Measurements from ENCODE around the gene AUTS2. TPM values are rescaled to one million over a fixed set of nuclear protein-coding genes. Genes with fewer than 3 reads are reported as not detected.

The AUTS2 gene
- total RNA-seq, 1 donor from 2014 or later, result 0.20 TPM

- DNase-seq (ENCODE audit: low read depth, low spot score), result no peak
Measured at GRCh38 chr7:69927461-69927860, 329.2 kb downstream of the AUTS2 start.

GRCh38 chr7:69928621-69929020, 330.3 kb downstream of the AUTS2 start:
- no peak for DNase-seq (ENCODE audit: low read depth, low spot score)

DNA sequence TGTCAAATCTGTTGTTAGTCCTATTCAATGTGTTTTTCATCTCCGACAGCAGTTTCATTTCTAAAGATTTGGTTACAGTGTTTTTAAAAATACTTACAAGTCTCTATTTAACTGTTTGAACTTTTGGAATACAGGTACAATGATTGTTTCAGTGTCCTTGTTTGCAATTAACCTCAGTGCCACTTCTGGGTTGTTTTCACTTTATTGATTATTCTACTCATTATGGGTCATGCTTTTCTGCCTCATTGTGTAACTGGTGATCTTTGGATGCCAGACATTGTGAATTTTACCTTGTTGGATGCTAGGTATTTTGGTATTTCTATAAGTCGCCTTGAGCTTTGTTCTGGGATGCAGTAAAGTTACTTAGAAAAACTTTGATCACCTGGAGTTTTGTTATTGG, 331.3 kb downstream of the AUTS2 start:
- no peak for DNase-seq (ENCODE audit: low read depth, low spot score)

DNA sequence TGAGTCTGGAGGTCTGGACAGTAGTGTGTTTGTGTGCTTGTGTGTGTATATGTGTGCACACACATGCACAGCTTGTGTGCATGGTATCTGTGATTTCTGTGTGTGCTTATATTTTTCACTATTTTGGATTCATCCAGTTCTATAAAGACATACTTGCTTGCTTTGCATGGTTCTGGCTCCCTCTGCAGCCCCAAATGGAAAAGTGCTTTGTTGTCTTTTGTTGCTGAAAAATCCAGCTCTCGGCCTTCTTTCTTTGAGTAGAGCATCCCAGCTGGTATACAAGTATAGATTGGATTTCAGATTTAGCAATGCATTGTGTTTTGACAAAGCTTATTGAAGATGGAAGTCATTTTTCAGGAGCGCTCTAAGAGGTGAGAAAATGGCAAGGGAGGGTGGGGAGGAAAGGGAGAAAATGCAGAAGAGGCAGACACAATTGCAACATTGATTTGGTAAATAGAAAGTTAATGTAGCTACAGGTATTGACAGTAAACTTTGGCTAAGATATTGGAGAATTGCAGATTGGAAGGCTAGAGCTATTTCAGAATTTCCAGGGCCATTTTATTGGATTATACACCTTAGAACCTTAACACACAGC, 333.9 kb downstream of the AUTS2 start:
- DNase-seq (ENCODE audit: low read depth, low spot score), result no peak

GRCh38 chr7:69934144-69934903, 336.0 kb downstream of the AUTS2 start:
- no peak for DNase-seq (ENCODE audit: low read depth, low spot score)

DNA sequence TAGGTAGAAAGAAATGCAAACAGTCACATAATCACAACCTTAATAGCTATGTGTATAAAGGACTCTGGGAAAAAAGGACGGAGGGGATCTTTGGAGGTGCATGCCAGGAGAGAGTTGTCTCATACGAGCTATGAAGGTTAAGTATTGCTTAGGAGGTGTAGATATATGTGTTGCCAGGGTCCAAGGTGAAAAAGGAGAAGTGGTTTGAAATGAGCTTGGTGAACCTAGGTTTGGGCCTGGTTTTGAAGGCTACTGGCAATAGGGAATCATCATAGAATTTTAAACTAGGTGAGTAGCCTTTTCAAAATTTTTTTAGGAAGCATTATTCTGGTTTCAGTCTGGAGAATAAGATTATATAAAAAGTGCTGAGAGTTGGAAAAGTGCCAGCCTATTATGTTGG, 336.8 kb downstream of the AUTS2 start:
- DNase-seq (ENCODE audit: low read depth, low spot score), result no peak

- DNase-seq (ENCODE audit: low read depth, low spot score), result no peak
Measured at GRCh38 chr7:69937097-69937496, 338.8 kb downstream of the AUTS2 start.

DNA sequence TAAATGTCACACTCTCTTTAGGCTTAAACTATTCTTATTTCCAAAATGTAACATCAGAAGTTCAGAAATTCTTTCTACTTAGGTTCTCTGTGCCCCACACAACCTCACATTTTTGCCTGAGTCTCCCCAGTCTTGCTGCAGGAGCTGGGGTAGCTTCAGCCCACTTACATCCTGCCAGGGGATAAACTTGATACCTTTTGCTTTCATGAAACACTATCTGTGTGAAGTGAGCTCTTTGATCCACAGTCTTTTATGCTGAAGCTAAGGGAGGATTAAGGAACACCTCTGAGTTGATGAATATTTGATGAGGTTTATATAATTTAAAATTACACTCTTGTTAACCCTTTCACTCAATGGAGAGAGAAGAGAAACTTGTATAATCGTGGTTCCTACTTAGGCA, 341.0 kb downstream of the AUTS2 start:
- DNase-seq (ENCODE audit: low read depth, low spot score), result no peak

GRCh38 chr7:69941077-69941651, 342.9 kb downstream of the AUTS2 start:
- no peak for DNase-seq (ENCODE audit: low read depth, low spot score)

GRCh38 chr7:69942573-69942972, 344.3 kb downstream of the AUTS2 start:
- DNase-seq (ENCODE audit: low read depth, low spot score), result no peak

GRCh38 chr7:69946901-69947300, 348.6 kb downstream of the AUTS2 start:
- DNase-seq (ENCODE audit: low read depth, low spot score), result no peak

GRCh38 chr7:69947998-69948397, 349.7 kb downstream of the AUTS2 start:
- no peak for DNase-seq (ENCODE audit: low read depth, low spot score)

DNA sequence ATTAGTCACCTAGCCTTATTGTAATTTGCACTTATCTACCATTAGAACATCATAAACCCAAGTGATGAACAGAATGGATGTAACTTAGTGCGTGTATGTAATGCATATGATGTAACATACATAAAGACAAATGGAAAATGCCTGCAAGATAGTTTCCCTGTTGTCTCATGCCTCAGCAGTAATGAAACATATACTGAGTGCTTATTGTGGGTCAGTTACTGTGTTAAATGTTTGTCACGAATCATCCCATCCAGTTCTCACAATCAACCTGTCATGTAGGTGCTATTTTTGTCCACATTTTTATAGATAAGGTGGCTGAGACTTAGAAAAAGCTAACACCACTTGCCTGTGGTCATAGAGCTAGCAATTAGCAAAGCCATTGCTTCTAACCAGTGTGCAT, 350.8 kb downstream of the AUTS2 start:
- DNase-seq (ENCODE audit: low read depth, low spot score), result no peak

- DNase-seq (ENCODE audit: low read depth, low spot score), result no peak
Measured at GRCh38 chr7:69951458-69951857, 353.2 kb downstream of the AUTS2 start.

GRCh38 chr7:69953136-69954067, 355.1 kb downstream of the AUTS2 start:
- DNase-seq (ENCODE audit: low read depth, low spot score), result no peak

GRCh38 chr7:69956541-69956940, 358.3 kb downstream of the AUTS2 start:
- DNase-seq (ENCODE audit: low read depth, low spot score), result no peak

- no peak for DNase-seq (ENCODE audit: low read depth, low spot score)
Measured at GRCh38 chr7:69957661-69958060, 359.4 kb downstream of the AUTS2 start.

DNA sequence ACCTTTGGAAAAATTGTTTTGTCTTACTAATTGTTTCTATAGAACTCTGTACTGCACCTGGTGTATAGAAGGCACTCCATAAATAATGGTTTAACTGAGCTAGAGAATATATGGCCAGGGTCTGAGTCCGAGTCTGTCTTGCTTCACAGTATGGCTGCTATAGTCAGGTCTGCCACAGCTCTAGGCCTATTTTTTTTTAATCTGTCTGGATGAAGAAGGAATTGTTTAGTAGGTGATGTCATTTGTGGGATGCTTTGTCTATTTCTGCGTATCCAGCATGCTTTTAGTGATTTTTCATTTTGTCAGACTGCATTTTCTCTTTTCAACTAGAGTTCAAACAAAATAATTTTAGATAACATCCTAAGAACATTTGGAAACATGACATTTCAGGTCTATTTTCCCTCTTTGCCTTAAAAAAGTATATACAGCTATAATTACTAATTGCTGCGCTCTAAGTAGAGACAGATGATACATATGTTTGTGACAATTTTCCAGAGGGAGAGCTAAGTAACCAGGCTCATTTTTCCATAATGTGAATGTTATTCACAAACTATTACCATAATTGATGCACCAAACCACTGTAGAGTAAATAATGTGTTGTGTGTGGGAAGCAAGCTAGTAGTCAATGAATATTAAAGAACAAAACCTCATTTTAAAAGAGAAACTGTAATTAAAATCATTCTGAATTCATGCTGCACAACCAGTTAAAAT, 361.7 kb downstream of the AUTS2 start:
- DNase-seq (ENCODE audit: low read depth, low spot score), result no peak

GRCh38 chr7:69961436-69961835, 363.2 kb downstream of the AUTS2 start:
- no peak for DNase-seq (ENCODE audit: low read depth, low spot score)

- DNase-seq (ENCODE audit: low read depth, low spot score), result no peak
Measured at GRCh38 chr7:69962186-69963065, 364.2 kb downstream of the AUTS2 start.

All from pulmonary artery endothelial cell (primary cell).